Measurements from ENCODE around the gene ACSL3.

GRCh38 chr2:222883420-222883819 is 22.6 kb downstream of the ACSL3 start:
- no peak for TF ChIP-seq CTCF (IDR thresholded peaks at IDR 0.05; ENCODE audit: low read depth, low read length, poor library complexity, severe bottlenecking)
- no peak for TF ChIP-seq EZH2phosphoT487 (IDR thresholded peaks at IDR 0.05; ENCODE audit: borderline replicate concordance, low read length)

All from DOHH2 (cell line).